Eye (tissue), 1 donor: Measurements from ENCODE around the gene GARIN5A.
"Not testable (repeated sequence)": the region's sequence is repeated elsewhere in the genome, so short reads cannot be mapped to it uniquely, and the experiment has no call there.

ENCODE experiments used
- DNase-seq: peaks from one replicate; pipeline ENCODE4 v3.0.0-alpha.2; 2015

GARIN5A gene

DNA sequence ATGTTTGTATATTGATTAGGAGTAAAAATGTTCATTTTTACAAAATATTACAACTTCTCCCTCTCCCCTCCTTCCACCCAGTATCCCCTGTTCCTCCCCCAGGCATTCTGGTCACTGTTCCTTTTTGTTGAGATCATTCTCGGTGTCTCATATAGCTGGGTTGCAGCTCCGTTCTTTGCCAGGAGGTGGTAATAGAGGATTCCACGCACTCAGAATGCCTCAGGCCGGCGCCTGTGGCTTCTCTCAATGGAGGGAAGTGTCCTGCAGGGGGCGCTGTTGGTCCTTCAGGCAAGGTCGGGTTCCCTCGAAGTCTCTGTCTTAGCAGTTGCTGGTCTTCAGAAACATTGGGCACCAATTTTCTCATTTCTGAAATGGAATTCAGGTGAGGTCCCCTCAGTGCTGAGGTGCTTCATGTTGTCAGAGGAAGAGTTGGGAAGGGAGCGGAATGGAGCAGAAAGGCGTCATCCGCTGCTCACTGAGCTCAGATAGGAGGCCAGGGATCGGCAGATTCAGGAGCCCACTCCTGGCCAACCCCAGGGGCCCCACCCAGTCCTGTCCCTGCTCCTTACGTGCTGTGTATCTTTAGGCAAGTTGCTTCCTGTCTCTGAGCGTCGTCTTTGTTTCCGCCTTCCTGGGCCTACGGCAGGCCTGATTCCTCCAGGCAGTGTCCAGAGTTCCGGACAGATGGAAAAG lies 10.3 kb upstream of the GARIN5A start:
- DNase-seq = peak; percentile 61

GRCh38 chr19:50485284-50485955 lies 8.8 kb upstream of the GARIN5A start:
- no peak for DNase-seq

GRCh38 chr19:50482916-50483315 lies 6.3 kb upstream of the GARIN5A start:
- DNase-seq = no peak

GRCh38 chr19:50482271-50482855 lies 5.7 kb upstream of the GARIN5A start:
- no peak for DNase-seq

GRCh38 chr19:50481351-50482149 lies 4.9 kb upstream of the GARIN5A start:
- no peak for DNase-seq

DNA sequence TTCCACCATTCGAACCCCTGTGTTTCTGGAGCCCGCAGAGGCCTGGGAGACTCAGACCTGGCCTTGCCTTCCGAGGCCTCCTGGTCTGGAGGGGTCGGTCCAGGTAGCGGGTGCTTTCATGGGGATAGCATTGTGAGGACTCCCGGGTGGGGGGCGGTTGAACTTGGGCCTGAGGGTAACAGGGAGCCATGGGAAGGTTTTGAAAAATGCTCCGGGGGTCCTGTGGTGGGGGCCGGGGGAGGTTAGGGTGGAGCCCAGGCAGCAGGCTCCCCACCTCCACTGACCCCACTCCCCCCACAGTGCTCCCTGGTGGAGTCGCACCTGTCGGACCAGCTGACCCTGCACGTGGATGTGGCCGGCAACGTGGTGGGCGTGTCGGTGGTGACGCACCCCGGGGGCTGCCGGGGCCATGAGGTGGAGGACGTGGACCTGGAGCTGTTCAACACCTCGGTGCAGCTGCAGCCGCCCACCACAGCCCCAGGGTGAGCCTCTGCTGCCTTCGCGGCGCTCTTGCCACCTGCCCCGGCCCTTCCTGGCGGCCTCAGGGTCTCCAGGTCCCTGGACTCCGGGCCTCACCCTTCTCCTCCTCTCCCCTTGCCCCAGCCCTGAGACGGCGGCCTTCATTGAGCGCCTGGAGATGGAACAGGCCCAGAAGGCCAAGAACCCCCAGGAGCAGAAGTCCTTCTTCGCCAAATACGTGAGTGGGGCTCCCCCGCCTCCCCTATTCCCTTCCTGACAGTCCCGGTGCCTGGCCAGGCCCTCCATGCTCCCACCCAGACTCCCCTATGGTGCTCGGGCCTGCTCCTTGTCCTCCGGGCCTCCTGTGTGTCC lies 3.8 kb upstream of the GARIN5A start:
- DNase-seq = no peak

DNA sequence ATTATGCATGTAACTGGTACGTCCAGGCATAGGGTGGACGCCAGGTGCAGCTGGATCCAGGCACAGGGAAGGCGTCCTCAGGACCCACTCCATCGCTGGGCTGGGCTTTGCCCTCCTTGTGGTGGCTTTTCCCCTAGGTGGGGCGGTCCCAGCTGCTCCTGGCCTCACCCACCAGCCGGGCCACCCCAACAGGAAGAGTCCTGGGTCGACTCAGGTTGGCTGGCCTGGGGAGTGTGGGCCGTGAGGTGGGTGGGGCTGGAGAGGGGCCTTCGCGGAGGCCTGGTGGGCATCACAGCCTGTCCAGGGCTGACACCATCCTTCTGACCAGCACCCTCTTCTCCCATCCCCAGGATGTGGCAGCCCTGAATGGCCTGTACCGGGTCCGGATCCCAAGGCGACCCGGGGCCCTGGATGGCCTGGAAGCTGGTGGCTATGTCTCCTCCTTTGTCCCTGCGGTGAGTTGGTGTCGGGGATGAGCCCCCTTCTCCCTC lies 3.2 kb upstream of the GARIN5A start:
- no peak for DNase-seq

- DNase-seq = no peak
Observed at GRCh38 chr19:50478901-50479715, 2.5 kb upstream of the GARIN5A start.

DNA sequence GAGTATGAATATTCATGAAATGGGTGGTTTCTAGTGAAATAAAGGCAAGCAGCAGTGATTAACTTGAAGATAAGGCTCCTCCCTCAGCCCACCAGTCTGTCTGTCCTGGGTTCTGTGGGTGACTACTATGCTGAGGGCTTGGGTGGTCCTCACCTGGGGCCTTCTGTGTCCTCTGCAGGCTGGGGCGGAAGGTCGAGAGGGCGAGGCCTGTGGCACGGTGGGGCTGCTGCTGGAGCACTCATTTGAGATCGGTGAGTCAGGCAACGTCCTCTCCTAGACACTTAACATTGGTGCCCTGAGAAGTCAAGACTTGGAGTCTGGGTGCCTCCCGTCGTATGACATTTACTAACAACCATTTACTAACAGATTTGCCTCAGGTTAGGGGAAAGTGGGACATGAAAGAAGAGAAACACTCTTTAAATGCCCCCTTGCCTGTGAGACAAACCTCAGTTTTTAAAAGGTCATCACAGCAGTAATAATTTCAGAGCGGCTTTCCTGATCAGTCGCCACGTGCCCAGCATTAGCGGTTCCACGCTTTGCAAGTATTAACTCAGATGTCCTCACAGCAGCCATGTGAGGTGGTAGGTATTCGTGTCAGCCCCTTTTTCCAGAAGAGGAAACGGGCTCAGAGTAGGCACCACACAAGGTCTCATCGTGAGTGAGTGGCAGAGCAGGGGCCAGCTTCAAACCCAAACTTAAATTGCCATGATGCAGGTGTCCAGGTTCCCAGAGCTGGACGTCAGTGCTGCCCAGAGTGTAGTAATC lies 1.3 kb upstream of the GARIN5A start:
- no peak for DNase-seq

- DNase-seq = no peak
Observed at GRCh38 chr19:50476907-50477238, 225 bp upstream of the GARIN5A start.

- DNase-seq = no peak
Observed at GRCh38 chr19:50475736-50476223, 868 bp downstream of the GARIN5A start.

DNA sequence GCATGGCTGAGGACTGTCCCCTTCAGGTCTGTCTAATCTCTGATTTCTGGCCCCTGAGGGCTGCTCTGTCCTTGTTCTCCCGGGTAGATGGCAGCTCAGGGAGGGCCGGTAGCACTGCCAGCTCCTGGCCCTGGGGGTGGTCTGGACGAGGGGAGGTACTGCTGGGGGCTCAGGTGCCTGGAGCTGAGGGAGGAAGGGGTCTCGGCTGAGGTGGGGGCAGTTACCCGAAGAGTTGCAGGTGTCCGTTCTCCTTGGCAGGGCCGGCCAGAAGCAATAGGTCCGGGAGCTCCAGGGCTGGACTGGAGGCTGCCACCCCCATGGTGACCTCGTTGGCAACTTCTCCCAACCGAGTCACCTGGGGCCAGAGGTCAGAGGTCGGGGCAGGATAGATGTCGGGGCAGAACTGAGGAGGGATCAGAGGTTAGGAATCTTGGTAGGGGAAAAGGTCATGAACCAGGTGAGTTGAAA lies 1.5 kb downstream of the GARIN5A start:
- DNase-seq = no peak

DNA sequence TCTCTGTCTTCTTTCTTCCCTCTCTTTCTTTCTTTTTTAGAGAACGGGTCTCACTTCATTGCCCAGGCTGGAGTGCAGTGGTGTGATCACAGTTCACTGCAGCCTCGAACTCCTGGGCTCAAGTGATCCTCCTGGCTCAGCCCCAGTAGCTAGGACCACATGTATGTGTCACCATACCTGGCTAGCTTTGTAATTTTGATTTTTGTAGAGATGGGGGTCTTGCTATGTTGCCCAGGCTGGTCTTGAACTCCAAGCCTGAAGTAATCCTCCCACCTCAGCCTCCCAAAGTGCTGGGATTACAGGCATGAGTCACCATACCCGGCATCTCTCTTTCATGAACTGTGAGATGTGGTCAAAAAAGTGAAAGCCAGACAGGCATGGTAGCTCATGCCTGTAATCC lies 3.3 kb downstream of the GARIN5A start:
- DNase-seq = not testable (repeated sequence)

DNA sequence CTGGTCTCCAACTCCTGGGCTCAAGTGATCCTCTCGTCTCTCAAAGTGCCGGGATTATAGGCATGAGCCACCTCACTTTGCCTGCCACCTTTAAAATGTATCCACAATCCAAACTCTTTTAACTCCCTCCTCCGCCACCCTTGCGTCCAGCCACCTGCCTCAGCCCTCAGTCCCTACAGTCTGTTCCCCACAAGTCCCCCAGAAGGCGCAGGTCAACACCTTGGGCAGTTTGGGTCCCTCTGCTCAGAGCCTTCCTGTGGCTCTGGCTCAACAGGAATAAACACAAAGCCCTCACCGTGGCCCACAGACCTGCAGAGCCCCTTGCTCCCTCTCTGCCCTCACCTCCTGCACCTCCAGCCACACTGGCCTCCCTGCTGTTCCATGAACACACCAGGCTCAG lies 7.8 kb downstream of the GARIN5A start:
- no peak for DNase-seq

- no peak for DNase-seq
Observed at GRCh38 chr19:50467566-50467965, 9.1 kb downstream of the GARIN5A start.

DNA sequence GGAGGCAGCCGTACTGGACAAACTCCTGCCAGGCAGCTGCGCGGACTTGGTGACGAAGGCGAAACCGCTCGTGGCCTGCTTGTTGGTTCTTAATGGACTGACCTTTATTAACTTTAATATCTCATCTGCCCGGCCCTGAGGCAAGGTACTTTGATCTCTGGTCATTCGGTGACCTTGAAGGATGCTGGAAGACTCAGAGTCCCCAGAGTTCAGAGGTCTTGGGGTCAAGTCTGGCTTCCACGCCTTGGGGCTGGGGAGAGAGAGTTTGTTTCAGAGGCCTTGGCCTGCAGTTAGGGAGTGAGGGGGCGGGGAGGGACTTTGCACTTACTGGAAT lies 10.0 kb downstream of the GARIN5A start:
- DNase-seq = no peak

DNA sequence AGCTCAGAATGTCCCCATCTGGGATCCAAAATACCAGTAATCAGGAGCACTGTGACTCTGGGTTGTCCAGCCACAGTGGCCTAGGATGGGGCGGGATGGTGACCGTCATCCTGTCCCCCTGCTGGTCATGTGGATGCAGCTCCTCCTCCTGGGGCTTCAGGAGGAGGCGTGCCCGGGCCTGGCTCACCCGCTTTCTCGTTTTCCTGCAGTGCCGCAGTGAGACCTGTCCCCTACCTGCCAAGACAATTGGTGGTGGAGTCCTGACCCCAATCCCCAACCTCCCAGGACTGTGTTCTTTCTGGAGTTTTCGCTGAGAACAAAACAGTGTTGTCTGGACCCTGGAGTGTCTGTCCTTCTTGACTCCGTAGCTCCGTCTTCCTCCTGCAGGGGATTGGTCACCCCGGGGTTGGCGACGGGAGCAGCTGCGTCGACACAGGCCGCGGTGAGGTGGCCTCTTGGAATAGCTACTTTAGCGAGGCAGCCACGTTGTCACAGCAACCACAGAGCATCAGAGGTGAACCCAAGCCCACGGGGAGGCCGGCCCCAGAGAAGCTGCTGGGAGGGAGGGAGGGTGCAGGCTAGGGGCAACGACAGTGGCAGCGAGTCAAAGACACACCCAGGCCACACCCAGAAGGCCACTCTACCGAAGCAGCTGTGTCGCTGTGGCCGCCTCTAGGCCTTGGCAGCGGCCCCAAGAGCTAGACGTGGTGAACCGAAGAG lies 10.5 kb downstream of the GARIN5A start:
- peak; percentile 79 for DNase-seq

DNA sequence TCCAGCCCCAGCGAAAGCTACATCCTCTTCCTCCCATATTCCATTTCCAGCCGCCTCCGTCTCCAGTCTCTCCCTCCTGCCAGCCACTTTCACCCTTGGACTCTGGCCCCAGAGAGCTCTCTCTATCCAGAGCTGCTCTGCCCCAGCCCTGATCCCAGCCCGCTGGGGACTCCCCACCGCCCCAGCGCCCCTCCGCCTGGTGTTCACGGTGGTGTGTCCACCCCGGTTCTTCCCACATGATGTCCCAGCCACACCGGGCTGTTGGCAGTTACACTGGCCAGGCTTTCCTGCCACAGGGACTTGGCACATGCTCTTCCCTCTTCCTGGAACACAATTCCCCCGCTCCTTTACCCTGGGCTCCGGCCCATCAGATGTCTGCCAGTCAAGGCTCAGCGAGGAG lies 11.6 kb downstream of the GARIN5A start:
- no peak for DNase-seq

GRCh38 chr19:50464348-50464747 lies 12.3 kb downstream of the GARIN5A start:
- DNase-seq = no peak

- DNase-seq = no peak
Observed at GRCh38 chr19:50462970-50463369, 13.7 kb downstream of the GARIN5A start.
